HG03457 (cell line): ENCODE measurements around the gene SLC7A1.
A peak's percentile ranks its signal among the peaks of the same experiment; 100 is the strongest.

Experiments used
- ATAC-seq: cut with Tn5 transposase; IDR thresholded peaks from one replicate; pipeline ENCODE4 v1.9.1; 2021; ENCODE audit warnings: moderate number of reproducible peaks; ENCODE audit not compliant: unreplicated experiment

Gene SLC7A1

DNA sequence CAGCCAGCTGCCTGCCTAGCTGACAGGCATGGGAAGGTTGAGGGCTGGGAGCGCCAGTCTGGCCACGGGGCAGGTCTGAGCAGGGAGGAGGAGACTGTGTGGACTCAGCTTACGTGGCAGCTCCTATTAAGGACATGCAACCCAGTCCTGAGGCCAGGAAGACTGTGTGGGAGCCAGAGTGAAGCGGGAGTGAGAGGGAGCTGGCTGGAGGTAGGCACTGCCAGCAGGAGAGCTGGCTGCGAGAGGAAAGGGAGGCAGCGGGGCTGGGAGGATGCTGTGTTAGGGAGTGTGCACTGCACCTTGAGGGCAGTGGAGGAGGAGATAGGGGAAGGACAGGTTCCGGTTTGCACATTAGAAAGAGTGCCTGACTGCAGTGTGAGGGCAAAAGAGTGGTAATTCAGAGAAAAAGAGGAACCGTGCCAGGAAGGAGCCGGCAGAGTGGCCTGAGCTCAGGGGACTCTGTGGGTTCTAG is 99.2 kb downstream of the SLC7A1 start:
- ATAC-seq: peak; percentile 60

DNA sequence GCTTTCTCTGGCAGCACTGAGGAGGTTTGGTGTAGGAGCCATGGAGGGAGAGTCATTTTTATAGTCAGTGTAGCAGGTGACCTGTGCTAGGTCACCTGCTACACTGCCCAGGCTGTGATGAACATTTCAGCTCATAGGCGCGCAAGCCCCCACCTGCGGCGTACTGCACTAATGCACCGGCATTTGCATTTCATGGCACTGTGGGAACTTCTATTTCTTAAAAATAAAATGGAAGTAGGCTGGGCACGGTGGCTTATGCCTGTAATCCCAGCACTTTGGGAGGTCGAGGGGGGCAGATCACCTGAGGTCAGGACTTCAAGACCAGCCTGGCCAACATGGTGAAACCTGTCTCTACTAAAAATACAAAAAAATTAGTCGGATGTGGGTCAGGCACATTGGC is 101.0 kb downstream of the SLC7A1 start:
- ATAC-seq: no peak

DNA sequence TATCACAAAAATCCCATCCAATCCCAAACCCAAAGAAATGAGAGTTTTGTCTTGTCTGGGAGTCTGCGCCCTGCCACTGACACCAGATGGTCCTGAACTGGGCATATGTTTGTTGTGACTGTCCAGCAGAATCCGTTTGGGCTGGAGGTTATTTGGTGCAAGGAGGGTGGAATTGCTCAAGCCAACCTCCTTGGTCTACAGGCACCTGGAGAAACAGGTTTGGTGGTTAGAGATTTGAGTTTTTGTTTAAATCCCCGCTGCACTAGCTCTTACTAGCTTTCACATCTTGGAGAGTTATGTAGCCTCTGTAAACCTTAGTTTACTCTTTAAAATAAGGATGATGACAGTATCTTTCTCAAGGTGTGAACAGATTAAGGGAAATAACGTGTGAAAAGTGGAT is 101.7 kb downstream of the SLC7A1 start:
- ATAC-seq: no peak

DNA sequence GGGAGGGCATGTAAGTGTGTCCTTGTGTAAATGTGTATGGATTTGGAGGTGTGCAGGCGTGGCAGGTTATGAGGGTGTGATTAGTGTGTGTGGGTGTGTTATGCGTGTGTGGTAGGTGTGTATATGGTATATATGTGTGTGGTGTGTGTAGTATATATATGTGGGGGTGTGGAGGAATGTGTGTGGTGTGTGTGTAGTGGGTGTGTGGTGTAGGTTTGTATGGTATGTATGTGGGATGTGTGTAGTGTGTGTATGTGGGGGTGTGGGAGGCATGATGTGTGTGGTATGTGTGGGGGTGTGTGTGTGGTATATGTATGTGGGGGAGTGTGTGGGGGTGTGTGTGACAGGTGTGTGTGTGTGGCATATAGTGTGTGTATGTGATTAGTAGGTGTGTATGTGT is 104.2 kb downstream of the SLC7A1 start:
- no peak for ATAC-seq

DNA sequence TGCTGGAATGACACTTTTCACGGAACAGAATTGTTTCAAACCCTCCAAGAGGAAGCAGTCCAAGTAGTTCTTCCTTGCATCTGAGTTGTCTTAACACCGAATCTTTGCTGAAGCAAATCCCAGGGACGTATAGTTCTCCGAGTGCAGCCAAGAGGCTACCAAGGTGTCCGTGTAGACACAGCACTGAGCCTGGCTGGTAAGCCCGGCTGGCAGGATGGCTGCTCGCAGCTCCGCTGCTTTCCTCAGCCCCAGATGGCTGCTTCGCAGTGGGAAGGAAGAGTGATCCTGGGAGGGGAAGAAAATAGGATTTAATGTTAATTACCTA is 105.0 kb downstream of the SLC7A1 start:
- ATAC-seq: no peak

DNA sequence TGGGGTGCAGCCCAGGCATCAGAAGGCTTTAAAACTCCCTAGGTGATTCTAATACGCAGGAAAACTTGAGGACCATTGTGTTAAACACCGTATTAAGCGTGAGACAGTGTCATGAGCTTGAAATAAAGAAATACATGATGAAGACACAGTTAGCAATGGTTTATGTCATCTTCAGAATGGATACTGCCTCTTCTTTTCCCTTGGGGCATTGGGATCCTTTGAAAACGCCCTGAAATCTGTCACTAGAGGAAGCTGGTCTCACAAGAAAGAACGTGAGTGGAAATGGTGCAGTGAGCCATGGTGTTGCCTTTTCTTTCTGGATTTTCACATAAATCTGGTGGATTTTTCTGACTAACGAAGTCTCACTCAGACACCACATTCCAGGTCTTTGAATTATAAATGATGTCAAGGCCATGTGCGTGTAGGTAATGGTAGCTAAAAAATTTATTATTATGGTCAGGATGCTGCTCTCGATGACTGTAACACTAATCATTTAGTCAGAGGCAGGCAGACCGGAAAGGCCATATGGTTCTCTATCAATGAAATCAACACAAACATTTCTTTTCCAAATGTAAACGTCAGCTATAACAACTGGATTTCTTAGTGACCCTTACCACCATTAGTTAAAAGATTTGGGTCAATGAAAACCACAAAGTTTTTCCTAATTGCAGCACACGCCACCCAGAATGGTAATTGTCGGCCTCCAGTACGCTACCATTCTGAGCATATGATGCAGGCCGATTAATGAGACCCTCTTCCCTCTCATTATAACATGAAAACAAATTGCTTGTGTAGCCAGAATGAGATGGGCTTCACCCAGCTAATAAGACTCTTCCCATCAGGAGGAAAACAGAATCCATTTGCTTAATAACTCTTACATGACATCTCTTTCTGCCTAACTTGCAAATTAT is 105.6 kb downstream of the SLC7A1 start:
- ATAC-seq: no peak

DNA sequence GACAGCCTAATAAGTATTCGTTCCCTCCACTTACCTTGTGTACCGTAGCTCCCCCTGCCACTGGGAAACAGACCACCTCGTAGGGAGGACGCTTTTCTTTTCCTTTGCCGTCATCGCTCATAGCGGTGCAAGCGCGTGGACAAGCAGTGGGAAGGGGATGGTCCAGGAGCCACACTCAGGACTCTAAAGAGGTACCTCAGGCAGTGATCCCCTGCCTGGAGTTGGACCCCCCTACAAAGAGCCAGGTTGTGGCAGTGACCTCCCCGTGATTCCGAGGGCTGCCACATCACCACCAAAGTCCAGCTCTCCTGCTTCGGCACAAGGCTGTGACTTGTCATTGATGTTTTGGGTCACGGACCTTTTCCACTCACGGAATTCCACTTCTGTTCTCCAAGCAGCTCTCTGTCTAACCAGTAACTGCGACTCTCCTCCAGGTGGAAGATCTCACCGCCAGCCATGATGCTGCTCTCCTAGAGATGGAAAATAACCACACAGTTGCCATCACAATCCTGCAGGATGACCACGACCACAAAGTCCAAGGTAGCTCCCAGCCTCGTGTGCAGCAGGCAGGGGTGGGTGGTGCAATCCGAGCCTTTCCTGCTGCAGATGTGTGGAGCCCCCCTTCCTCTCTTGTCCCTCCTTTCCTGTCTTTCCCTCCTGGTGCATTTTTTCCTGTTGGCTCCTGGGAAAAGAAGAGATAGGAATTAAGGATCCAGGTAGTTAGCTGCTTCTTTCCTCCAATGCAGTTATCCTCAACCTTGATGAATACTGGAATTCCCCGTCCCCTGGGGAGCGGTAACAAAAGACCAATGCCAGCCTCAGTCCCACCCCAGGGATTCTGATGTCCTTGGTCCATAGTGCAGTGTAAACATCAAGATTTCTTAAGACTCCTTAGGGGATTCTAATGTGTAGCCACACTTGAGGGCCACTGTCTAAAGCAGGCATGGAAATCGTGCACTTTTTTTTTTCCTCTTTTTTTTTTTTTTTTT is 107.7 kb downstream of the SLC7A1 start:
- ATAC-seq: no peak

DNA sequence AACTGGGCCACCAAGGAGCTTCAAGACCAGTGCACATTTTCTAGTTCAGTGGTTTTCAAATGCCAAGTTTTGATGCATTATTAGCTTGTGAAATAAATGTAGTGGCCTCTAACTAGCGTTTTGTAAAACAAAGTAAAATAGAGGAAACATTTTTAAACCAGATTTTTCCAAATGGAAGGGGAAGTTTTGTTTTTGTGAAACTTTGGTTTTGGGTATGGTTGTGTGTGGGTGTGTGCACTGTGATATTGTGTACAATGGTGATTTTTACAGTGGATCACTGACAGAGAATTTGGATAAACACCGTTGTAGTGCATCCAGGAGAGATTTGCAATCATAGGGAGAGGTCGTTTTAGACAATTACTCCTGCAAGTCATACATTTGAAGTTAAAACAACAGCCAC is 108.9 kb downstream of the SLC7A1 start:
- ATAC-seq: no peak

DNA sequence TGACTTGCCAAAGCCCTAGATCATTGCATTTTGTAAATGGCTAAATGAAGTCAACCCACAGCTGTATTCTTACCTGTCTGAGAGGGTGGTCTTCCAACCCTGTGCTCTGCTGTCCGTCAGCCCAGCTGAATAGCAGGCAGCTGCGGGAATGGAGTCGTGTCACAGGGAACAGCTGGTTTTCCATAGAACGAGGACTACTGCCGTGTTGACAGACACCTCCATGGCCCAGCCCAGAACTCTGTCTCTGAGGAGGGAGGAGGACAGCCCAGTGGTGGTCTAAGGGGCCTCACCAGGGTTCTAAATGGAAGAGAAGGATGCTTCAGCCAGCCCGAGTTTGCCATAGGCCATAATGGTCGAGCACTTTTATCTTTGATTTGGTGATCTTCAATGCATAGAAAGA is 110.7 kb downstream of the SLC7A1 start:
- no peak for ATAC-seq

DNA sequence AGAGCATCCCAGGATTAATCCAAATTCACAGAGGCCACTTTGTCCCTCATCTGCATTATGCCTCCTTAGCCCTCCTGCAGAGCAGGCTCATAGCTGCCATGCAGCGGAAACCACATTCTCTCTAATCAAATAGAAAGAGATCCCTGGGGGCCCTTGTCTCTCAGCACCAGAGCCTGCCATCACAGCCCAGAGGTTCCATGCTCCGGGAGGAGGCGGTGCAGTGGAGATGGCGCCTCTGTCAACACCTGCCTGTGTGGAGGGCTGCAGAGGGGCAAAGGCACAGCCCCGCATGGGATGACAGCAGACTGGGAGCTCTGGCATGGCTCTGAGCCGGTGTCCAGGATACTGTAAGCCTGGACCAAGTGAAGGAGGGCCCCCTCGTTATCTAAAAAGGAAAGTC is 111.3 kb downstream of the SLC7A1 start:
- no peak for ATAC-seq

DNA sequence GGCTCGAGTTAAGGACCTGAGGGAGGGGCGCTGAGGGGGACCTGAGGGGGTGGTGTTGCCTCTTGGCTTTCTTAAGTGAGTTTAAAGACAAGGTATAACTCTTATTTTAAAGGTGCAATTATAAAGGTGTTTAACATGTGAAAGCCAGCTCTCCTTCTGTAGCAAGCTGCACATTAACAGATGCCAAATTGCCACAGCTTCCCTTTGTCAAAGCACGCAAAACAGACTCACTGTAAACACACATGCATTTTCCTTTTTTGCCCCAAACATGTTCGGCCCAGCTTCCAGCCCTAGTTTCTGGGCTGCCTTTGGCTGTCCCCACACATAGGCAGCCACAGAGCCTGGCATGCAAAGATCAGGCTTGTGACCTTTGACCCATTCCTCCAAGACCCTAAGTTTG is 111.9 kb downstream of the SLC7A1 start:
- ATAC-seq: no peak

DNA sequence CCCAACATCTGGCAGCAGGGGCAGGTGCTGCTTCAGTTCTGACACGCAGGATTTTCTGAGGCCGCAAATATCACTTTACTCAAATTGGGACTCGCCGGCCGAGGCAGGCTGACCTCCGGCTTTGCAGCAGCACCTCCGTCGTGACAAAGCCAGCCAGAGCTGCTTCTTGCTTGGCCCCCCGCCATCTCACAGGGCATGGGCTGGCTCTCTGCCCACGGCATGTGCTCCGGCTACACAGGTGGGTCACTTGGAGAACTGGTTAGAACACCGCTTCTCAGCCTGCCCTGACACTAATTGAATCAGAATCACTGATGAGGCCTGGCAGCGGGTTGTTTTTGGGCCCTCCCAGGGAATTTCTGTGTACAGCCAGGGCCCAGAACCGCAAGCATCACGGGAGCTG is 112.3 kb downstream of the SLC7A1 start:
- ATAC-seq: no peak

DNA sequence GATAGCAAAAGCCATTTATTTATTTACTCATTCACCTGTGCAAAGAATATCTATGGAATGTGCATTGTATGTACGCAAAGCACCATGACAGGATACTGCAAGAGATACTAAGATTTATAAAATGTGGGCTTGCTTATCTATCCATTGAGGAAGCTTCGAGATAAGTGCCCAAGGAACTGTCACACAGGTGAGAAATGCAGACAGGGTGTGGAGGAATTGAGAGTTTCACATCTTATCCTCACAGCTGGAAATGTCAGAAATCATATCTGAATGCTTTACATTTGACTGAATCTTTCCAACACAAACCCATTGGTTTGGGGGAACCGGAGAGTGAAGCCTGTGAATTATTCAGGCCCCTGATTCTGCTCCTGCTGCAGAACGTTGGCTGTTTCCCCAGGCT is 113.0 kb downstream of the SLC7A1 start:
- ATAC-seq: no peak

DNA sequence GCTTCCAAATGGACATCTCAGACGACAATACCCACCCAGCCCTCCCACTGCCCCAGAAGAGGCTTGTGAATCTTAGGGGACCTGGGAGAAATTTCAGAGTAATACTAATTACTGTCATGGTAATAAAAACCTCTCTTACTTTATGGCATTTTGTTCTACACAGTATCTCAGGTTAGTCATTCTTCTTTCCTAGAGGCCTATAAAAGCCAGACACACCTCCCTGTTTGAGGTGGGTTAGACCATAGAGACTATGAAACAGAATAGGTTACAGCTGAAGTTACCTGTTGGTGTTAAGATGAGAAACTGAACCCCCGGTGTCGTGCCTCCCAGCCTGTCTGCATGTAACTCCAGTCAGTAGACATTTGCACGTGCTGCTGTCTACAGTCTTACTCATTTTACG is 113.9 kb downstream of the SLC7A1 start:
- no peak for ATAC-seq

DNA sequence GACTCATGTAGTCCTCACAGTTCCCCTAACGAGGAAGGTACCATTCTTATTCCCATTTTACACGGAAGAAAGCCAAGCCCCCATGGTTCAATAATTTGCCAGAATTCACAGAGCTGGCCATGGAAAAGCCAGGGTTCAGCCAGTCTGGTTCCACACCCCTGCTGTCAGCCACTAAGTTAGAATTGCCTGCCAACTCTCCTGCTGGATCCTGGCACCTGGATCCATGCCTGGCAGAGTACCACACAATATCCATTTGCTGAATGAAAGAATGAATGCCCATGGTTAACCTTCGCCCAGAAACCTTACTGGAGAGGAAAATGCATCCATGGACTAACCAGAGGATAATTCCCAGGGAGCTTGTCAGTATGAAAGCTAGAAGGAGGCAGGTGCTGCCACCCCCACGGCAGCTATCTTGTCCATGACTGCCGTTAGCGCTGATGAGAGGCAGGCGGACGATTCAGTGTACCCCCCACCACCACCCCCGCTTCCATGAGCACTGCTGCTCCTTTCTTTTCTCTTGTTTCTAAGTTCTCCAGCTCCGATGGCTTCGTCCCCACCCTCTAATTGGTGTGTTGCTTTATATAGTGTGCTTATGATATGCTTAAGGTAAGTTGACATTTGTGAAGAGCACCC is 114.5 kb downstream of the SLC7A1 start:
- no peak for ATAC-seq

DNA sequence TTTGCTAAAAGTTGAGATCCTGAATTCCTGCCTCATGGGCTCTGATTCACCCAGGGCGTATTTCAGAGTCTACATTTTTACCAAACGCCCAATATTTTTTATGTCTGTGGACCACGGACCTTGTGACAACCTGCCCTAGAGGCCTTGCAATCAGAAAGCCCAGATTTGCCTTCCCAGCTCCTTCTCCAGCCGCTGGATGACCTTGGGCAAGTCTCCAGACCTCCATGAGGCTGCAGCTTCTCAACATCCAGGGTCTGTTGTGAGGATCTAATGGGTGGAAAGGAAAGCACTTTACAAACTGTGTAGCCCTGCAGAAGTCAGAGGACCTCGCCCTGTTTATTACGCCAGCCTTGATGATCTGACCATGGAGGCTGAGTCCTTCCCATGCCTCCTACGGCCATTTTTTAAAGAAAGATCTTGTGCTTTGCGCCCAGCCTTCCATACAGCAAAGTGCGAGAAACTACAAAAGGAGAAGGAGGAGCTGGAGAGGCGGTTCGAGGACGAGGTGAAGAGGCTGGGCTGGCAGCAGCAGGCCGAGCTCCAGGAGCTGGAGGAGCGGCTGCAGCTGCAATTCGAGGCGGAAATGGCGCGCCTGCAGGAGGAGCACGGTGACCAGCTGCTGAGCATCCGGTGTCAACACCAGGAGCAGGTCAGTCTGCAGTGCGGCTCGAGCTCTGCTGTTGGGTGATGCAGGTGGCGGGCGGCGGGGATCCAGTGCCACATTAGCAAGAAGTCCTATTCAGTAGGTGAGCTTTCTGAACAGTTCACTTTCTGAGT is 115.6 kb downstream of the SLC7A1 start:
- ATAC-seq: no peak

DNA sequence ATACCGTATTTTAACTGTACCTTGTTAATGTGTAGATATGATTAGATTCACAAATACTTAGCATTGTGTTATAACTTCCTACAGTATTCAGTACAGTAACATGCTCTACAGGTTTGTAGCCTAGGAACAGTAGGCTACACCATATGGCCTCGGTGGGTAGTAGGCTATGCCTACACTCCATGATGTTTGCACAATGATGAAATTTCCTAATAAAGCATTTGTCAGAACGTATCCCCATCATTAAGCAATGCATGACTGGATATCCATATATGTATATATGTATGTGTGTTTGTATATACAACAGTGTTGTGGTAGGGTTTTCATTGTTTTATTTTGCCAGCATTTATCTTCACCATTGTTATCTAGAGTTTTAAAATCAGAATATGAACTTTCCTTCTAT is 119.4 kb downstream of the SLC7A1 start:
- ATAC-seq: no peak

DNA sequence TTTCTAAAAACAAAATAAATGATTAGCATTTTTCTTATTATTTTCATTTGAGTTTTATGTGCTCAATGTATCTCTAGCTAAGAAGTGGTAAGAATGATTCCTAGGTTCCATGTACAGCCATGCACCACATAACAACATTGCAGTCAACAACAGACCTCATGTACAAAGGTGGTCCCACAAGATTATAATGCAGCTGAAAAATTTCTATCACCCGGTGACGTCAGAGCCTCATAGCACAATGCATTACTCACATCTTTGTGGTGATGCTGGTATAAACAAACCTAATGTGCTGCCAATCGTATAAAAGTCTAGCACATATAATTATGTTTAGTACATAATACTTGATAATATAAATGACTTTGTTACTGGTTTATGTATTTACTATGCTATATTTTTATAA is 120.5 kb downstream of the SLC7A1 start:
- no peak for ATAC-seq

DNA sequence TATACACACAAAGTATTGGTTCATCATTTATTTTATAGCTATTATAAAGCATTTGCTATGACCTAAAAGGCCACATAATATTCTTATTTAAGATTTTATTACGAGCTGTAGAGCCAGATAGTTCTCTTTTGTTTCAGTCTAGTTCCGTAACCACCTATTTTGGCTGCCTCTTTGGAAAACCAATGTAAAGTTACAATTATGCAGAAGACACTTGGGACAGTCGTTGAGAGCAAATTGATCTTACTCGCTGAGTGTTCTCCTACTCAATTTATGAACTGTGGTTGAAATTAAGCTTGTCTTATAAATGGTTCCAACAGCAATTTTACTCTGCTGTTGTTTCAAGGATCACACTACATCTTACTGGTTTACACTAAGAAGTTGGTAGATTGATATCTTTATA is 122.3 kb downstream of the SLC7A1 start:
- no peak for ATAC-seq

DNA sequence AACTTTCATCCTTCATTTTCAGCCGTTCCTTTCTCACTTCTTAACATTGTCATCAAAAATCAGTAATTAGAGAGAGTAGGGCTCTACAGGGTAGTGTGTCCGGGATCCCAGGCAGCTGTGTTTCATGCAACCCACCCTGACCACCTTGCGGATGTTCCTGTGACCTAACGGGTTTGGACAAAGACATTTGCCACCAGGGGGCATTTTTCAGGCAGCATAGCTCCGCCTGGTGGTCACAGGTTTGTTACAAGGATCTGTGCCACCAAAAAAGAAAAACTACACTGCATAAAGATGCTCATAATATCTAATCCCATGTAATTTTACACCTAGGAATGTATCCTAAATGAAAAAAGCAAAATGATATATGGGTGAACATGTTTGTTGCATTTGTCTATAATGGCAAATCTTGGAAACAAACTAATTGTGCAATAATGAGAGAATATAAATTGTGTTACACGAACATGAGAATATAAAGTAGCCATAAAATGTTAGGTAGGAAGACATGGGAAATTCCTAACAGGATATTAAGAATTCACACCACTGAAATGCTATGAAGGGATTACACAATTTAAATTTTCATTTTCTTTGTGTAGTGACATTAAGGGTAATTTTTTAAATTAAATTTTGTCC is 123.0 kb downstream of the SLC7A1 start:
- ATAC-seq: no peak
